ENCODE data around the gene PPP1R12A. TPM values are rescaled to one million over a fixed set of nuclear protein-coding genes. Genes with fewer than 3 reads are reported as not detected.

Gene PPP1R12A
- total and polyA plus RNA-seq, 9 of the 15 experiments (the other 6 are each of a cell fraction or from before 2014, with no cell fraction given): 26.4 to 119 (median 53.3) TPM

DNA sequence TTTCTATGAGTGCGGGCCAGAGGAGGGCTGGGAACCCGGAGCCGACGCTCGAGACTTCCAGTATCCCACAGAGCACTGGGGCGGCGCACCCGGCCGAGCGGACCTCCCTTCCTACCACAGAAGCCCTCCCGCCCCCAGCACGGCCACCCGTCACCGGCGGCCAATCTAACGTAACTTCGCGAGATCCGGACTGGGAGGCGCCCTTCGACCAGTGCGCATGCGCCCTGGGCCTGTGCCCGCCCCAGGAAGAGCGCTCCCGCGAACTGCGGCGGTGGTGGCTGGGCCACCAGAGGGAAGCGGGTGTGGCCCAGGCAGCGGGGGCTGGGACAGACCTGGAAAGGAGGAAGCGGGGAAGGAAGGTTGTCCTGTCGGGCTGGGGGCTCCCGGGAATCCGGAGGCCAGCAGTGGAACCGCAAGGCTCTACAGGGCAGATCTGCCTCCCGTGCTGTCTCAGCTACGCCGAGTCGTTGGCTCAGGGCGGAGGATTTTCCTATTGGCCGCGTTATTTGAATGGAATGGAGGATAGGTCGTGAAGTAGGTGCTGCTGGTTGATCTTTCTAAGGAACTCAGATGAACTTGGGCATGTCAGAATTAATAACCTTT is at the start of gene PPP1R12A (continued):
- TF ChIP-seq, protein P1, sequence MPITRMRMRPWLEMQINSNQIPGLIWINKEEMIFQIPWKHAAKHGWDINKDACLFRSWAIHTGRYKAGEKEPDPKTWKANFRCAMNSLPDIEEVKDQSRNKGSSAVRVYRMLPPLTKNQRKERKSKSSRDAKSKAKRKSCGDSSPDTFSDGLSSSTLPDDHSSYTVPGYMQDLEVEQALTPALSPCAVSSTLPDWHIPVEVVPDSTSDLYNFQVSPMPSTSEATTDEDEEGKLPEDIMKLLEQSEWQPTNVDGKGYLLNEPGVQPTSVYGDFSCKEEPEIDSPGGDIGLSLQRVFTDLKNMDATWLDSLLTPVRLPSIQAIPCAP (CRISPR knock-in tag; IDR thresholded peaks at IDR 0.05; ENCODE audit: borderline replicate concordance): peak; percentile 52; the same call in 1 of the 2 replicates
- TF ChIP-seq ZNF133 (CRISPR knock-in tag; IDR thresholded peaks at IDR 0.05) (no peak), DEAF1 (CRISPR knock-in tag; IDR thresholded peaks at IDR 0.05) (0 out of 2 replicates have a peak, but pooled peaks have one; percentile 15), NR0B1 (IDR thresholded peaks at IDR 0.05; ENCODE audit: partially characterized antibody) (no peak), WHSC1 (IDR thresholded peaks at IDR 0.05; ENCODE audit: low read length) (no peak), HNRNPL (IDR thresholded peaks at IDR 0.05; ENCODE audit: low read depth, low read length) (no peak), ZNF140 (CRISPR knock-in tag; IDR thresholded peaks at IDR 0.05) (no peak), RFX1 (IDR thresholded peaks at IDR 0.05) (no peak), ZNF830 (CRISPR knock-in tag; IDR thresholded peaks at IDR 0.05) (peak; percentile 80; the same call in 1 of the 2 replicates), NKRF (IDR thresholded peaks at IDR 0.05; ENCODE audit: borderline replicate concordance) (no peak), GTF3C2 (IDR thresholded peaks at IDR 0.05; ENCODE audit: borderline replicate concordance, extremely low read depth, insufficient read length) (no peak), MAFG (tag; conservative IDR thresholded peaks at IDR 0.05) (no peak), THRB (CRISPR knock-in tag; conservative IDR thresholded peaks at IDR 0.05) (no peak), MECOM (CRISPR knock-in tag; IDR thresholded peaks at IDR 0.05) (no peak), ARID2 (IDR thresholded peaks at IDR 0.05) (no peak)
- TF ChIP-seq, protein P2, sequence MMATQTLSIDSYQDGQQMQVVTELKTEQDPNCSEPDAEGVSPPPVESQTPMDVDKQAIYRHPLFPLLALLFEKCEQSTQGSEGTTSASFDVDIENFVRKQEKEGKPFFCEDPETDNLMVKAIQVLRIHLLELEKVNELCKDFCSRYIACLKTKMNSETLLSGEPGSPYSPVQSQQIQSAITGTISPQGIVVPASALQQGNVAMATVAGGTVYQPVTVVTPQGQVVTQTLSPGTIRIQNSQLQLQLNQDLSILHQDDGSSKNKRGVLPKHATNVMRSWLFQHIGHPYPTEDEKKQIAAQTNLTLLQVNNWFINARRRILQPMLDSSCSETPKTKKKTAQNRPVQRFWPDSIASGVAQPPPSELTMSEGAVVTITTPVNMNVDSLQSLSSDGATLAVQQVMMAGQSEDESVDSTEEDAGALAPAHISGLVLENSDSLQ (IDR thresholded peaks at IDR 0.05): peak; percentile 80

Data from K562 (cell line).